Ovary (tissue), 3 donors: ENCODE results near the gene CGB5.
"Not testable (repeated sequence)": the region's sequence is repeated elsewhere in the genome, so short reads cannot be mapped to it uniquely, and the experiment has no call there.

Experiments
- CTCF ChIP-seq, 3 donors: fragments of 450-650 bp in 2 of 3; fragments of 200-600 bp in 1 of 3; IDR thresholded peaks; one replicate each; pipeline versions ENCODE4 v1.5.1 to v1.8.0; 2016 to 2022; ENCODE audit warnings: antibody characterized with exemption in 3 of 3, mild to moderate bottlenecking in 1 of 3
- EP300 ChIP-seq: sonication (generic); formaldehyde crosslinking; IDR thresholded peaks from one replicate; pipeline ENCODE4 v1.6.1; 2017; ENCODE audit warnings: antibody characterized with exemption
- donor health status: DM: no; HTN: no; CAD: no.

- not testable (repeated sequence) for TF ChIP-seq CTCF (IDR thresholded peaks at IDR 0.05); EP300
Observed at GRCh38 chr19:49039736-49040135, 3.9 kb upstream of the CGB5 start.
